HTERT RPE-1 (cell line): ENCODE measurements around the gene ITGB3.

Experiments
- in situ Hi-C: fragments of 300-500 bp; cut with MboI; formaldehyde crosslinking; loops from 4 replicates; pipeline ENCODE4 v1.14.3; 2020; ENCODE audit warnings: low sequenced_read_pairs

Gene ITGB3

GRCh38 chr17:47274319-47275069, 20.9 kb downstream of the ITGB3 start:
- in situ Hi-C loops = no loop called here

- in situ Hi-C loops = no loop called here
Measured at GRCh38 chr17:47275245-47275984, 21.8 kb downstream of the ITGB3 start.

DNA sequence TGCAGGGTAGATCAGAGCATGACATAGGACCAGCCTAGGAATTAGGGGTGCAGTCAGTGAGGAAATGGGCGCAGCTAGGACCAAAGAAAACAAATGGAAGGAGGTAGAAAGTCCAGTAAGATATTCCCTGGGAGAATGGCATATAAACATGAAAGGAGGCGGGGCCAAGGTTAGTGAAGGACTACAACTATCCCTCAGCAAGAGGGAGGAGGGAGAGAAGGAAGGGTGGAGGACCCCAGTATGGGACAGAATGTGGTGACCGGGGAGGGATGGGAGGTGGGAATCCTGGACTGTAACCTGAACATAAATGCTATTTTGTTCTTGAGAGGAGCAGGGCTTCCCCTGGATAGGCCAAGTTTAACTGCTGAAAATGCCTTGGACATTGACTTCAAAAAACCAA, 22.8 kb downstream of the ITGB3 start:
- in situ Hi-C loops = no loop called here

GRCh38 chr17:47276868-47277267, 23.2 kb downstream of the ITGB3 start:
- in situ Hi-C loops = no loop called here

GRCh38 chr17:47277921-47278320, 24.3 kb downstream of the ITGB3 start:
- in situ Hi-C loops = no loop called here

DNA sequence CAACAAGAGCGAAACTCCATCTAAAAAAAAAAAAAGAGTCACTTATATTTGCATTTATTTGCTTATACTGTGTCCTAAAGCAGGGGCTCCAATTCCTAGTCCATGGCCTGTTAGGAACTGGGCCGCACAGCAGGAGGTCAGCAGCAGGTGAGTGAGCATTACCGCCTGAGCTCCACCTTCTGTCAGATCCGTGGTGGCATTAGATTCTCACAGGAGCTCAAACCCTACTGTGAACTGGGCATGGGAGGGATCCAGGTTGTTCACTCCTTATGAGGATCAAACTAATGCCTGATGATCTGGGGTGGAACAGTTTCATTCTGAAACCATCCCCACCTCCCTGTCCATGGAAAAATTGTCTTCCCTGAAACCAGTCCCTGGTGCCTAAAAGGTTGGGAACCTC, 24.9 kb downstream of the ITGB3 start:
- in situ Hi-C loops = no loop called here

GRCh38 chr17:47279062-47279801, 25.6 kb downstream of the ITGB3 start:
- in situ Hi-C loops = no loop called here

DNA sequence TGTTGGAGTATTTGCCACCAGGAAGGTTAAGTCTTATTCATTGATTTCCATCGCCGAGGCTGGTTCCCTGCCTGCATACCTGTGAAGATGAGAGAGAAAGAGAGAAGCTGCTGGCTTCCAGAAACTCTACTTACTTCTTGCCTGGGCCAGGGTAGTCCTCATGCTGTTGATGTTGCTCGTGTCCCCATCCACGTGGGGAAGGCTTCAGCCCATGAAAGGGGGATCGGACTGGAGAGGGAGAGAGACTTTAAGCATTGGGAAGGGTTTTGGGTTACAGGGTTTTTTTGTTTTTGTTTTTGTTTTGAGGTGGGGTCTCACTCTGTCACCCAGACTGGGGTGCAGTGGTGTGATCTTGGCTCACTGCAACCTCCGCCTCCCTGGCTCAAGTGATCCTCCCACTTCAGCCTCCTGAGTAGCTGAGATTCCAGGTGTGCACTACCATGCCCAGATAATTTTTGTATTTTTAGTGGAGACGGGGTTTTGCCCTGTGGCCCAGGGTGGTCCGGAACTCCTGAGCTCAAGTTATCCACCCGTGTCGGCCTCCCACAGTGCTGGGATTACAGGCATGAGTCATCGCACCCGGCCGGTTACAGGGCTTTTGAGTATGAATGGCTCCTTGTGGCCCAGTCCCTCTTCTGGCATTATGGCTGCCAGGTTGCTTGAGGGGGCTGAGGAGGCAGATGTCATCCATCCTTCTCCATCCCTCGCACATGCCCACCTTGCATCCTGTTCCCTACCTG, 26.6 kb downstream of the ITGB3 start:
- in situ Hi-C loops = no loop called here

DNA sequence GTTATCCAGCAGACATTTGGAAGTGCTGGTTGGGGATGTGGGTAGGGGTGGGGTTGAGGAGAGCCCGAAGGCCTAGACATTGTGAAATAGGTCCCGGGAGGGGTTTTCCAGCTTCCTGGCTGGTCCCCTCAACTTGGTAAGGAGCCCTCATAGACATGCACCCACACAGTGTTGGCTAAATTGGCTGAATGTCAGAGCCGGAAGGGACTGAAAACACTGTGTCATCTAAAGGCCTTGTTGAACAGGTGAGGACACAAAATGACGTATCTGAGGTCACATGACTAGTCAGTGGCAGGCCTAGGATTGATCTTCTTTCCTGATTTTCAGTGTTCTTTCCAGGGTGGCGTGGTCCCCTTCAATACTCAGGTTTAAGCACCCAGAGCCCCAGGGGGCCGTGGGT, 27.6 kb downstream of the ITGB3 start:
- in situ Hi-C loops = no loop called here

DNA sequence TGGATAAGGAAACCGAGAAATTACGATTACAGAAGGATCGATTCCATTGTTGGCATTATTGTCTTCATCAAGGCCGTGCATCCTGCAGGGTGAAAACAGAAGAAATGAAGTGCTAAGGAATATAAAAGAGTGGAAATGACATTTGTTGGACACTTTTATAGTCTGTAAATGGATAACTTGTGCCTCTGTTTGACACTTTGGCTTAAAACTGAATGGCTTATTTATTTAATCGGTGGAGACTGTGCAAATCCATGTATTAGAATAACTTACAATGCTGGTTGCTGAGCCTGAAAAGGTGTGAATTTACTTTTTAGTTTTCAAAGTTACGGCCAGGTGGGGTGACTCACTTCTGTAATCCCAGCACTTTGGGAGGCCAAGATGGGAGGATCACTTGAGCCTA, 31.4 kb downstream of the ITGB3 start:
- in situ Hi-C loops = no loop called here

DNA sequence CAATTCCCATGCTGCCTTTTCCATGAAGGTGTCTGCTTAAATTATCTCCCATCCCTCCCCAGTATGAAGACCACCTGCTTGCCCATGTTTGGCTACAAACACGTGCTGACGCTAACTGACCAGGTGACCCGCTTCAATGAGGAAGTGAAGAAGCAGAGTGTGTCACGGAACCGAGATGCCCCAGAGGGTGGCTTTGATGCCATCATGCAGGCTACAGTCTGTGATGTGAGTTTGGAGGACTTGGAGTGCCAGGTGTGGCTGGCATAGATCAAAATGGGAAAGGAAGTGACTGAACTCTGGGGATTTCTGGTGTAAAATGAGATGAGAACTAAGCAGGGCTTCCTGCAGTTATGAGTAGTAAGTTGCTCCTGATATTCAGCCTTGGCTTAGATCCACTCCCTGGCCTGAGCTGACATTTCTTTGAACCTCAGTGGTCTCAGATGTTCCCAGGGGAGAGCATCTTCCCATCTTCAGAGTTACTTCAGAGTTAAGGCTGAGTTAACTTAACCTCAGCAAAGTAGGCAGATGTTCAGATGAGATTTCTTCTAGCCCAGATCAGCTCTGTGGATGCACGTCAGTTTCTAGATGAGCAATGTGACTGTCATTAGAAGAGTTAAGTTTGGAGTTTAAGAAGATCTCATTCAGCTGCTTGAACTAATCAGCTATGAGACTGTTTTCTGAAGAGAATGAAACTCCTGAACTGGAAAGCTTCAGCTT, 32.7 kb downstream of the ITGB3 start:
- in situ Hi-C loops = no loop called here

GRCh38 chr17:47287068-47287467, 33.4 kb downstream of the ITGB3 start:
- in situ Hi-C loops = no loop called here

DNA sequence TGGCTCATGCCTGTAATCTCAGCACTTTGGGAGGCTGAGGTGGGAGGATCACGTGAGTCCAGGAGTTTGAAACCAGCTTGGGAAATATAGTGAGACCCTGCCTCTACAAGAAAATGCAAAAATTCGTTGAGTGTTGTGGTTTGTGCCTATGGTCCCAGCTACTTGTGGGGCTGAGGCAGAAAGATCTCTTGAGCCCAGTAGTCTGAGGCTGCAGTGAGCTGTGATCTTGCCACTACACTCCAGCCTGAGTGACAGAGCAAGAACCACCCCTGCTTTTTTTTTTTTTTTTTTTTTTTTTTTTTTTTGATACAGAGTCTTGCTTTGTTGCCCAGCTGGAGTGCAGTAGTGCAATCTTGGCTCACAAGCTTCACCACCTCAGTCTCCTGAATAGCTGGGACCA, 34.0 kb downstream of the ITGB3 start:
- in situ Hi-C loops = no loop called here

- in situ Hi-C loops = no loop called here
Measured at GRCh38 chr17:47288531-47289116, 35.0 kb downstream of the ITGB3 start.

GRCh38 chr17:47289302-47289701, 35.7 kb downstream of the ITGB3 start:
- in situ Hi-C loops = no loop called here

- in situ Hi-C loops = no loop called here
Measured at GRCh38 chr17:47290870-47291241, 37.2 kb downstream of the ITGB3 start.

DNA sequence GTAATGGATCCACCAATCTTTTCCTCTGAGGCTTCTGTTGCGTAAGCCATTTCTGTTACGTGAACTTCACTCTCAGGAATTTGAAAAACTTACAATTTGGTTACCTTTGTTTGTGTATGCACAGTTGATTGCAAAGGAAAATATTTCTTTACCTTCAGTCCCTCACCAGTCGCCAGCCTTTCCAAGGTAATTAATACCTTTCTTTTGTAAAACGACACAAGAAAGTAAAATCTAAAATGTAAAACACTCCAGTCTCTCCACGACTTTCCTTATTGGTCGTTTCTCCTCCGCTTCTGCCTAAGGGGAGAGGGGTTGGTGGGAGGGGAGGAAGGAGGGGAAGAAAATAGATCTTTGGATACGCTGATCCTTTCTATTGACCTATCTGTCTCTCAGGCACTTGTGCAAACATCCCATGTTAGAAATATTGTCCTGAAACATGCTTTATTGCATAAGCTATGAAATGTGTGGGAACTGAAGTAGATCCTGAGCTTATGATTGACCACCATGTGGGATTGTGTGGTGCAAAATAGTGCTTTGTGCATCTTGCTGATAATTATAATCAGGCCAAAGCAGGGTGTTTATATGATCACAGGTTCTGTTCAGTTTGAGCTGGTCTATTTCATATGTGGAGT, 37.7 kb downstream of the ITGB3 start:
- in situ Hi-C loops = no loop called here

GRCh38 chr17:47292206-47292605, 38.6 kb downstream of the ITGB3 start:
- in situ Hi-C loops = no loop called here

DNA sequence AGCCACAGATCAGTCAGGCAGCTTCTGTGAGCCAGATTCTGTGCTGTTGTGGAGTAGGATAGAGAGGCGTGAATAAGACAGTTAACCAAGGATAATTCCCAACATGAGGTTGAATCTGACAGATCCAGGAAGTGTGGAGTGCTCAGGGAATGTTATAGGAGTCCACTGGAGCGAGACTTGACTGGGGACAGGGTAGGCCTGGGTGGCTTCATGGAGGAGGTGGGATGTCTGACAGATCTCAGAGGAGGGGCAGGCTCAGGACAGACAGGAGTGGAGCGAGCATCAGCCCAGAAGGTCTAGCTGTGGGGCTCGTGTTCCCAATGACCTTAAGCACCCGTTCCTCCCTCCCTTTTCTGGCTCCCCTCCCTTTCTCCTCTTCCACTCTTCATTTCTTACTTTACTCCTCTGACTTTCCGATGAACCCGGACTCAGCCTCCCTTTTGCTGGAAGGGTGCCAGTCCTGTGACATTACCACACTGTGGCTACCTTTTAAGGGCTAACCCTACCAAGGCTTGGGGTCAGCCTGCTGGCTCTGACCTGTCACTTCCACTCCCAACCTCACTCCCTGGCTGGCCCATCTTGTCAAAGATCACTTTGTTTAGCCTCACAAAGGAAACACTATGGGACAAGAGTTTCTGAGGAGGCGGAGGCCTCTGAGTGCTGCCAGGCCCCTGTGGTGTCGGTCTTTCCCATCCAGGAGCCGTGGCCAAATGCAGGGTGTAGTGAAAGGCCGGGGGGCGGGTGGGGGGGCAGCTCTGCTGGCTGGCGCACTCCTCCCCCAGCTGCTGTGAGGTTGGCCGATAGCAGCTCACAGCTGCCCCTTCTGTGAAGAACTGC, 41.6 kb downstream of the ITGB3 start:
- in situ Hi-C loops = no loop called here
